GM19455 (cell line): ENCODE results near the gene FBN1.

Source experiments
- ATAC-seq: cut with Tn5 transposase; IDR thresholded peaks from one replicate; pipeline ENCODE4 v1.9.1; 2021; ENCODE audit not compliant: unreplicated experiment

Gene FBN1

GRCh38 chr15:48381861-48382260, 263.6 kb downstream of the FBN1 start:
- ATAC-seq: no peak

DNA sequence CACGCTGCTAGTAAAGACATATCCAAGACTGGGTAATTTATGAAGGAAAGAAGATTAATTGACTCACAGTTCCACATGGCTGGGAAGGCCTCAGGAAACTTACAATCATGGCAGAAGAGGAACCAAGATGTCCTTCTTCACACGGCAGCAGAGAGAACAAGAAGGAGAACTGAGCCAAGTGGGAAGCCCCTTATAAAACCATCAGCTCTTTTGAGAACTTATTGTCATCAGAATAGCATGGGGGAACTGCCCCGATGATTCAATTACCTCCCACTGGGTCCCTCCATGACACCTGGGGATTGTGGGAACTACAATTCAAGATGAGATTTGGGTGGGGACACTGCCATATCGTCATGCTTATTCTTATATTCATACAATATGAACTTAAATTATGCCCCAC, 265.3 kb downstream of the FBN1 start:
- no peak for ATAC-seq

- ATAC-seq: no peak
These were observed 269.7 kb downstream of the FBN1 start for GRCh38 chr15:48375767-48376166.

- ATAC-seq: no peak
These were observed 271.0 kb downstream of the FBN1 start for GRCh38 chr15:48374472-48374871.

GRCh38 chr15:48373821-48374451, 271.6 kb downstream of the FBN1 start:
- no peak for ATAC-seq

DNA sequence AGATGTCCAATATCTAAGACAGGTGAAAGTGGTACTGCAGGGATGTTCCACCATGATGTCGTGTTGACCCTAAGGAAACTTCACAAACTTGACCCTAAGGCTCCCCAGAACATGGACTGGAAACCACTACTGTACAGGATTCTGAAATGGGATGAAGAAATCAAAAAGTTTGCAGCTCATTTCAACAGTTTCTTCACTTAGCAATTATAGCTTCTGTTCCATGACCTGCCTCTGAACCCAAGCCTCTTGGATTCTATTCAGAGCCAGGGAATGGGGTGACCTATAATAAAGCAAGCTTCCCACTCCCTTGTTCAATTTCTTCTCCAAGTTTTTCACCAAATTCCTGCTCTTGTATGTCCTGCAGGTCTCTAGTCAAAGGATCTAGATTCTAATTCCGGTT, 273.5 kb downstream of the FBN1 start:
- no peak for ATAC-seq

- no peak for ATAC-seq
These were observed 274.0 kb downstream of the FBN1 start for GRCh38 chr15:48371550-48371949.

DNA sequence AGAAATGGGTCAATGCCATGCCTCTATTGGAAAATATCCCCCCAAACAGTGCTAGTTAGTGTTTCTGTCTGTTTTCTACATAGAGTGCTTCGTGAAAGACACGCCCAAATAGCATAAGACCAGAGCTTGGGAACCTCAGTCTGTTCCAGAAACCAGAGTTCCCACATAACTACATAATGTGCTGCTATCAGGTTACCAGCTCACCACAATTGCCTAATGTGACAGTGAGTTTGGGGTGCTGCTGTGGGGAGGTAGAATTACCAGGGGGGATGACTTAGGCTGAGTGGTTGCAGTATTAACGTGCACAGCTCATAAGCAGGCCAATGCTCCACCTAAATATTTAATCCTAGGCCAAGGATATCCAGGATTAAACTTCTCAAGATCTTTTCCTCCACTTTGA, 275.0 kb downstream of the FBN1 start:
- no peak for ATAC-seq

GRCh38 chr15:48367483-48367882, 278.0 kb downstream of the FBN1 start:
- ATAC-seq: no peak

- no peak for ATAC-seq
These were observed 278.8 kb downstream of the FBN1 start for GRCh38 chr15:48366584-48367312.

DNA sequence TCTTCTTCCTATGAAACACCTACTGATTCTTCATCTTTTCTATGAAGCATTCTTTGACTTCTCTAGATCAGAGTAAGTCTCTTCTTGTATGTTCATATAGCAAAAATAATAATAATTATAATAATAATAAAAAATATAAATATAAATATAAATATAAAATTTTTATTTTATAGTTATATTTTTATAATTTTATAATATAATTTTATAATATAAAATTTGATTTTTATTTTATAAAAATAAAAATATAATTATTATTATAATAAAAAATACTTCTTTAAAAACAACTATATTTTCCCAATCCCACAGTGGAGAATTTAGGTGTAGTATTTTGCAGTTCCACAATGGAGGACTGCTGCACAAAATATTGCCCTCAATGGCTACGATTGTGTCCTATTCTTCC, 279.9 kb downstream of the FBN1 start:
- no peak for ATAC-seq

DNA sequence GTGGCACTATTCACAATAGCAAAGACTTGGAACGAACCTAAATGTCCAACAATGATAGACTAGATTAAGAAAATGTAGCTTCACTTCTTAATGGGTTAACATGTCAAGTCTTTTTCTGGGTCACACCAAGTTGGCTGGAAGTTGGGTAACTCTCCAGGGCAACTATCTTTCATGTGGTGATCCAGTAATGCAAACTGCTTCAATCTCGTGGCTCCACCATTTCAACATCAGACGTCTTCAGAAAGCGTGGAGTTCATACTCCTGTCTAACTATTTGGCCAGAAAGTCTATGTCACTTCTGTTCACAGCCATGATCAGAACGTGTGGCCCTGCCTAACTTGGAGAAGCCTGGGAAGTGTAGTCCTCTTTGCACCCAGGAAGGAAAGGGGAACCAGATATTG, 282.0 kb downstream of the FBN1 start:
- ATAC-seq: no peak

- no peak for ATAC-seq
These were observed 283.8 kb downstream of the FBN1 start for GRCh38 chr15:48361685-48362084.

DNA sequence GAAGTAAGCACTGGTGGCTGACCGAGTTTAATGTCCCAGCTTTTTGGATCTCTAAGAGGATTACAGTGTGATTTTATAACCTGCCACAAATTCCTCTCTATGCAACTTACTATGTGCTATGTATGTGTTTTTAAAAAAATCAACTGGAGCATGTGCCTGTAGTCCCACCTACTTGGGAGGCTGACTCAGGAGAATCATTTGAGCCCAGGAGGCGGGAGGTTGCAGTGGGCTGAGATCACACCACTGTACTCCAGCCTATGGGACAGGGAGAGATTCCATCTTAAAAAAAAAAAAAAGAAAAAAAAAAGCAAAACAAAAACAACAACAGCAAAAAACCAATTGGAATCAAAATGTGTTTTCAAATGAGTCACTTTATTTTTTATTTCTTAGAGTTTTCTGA, 284.7 kb downstream of the FBN1 start:
- ATAC-seq: no peak
